K562 (cell line): Measurements from ENCODE around the gene ZNF544. TPM values are rescaled to one million over a fixed set of nuclear protein-coding genes. Genes with fewer than 3 reads are reported as not detected.

Source experiments
- CAMTA2 ChIP-seq: fragments of 250-450 bp; sonication (Bioruptor Pico); conservative IDR thresholded peaks from 2 replicates; pipeline ENCODE4 v1.5.1; 2022
- GABPB1 ChIP-seq: sonication (generic); formaldehyde crosslinking; IDR thresholded peaks from 2 replicates; pipeline ENCODE4 v1.8.0; 2022; ENCODE audit warnings: mild to moderate bottlenecking, missing genetic modification reagents
- KAT8 ChIP-seq: fragments of 450-650 bp; IDR thresholded peaks from 2 replicates; pipeline ENCODE4 v1.6.1; 2016; ENCODE audit warnings: low read depth, mild to moderate bottlenecking
- REST ChIP-seq, 2 experiments: fragments of 450-650 bp; formaldehyde crosslinking in 1 of 2; IDR thresholded peaks; 2 replicates each; pipeline versions ENCODE4 v1.4.0 to v1.6.1; 2014 to 2020; ENCODE audit warnings: mild to moderate bottlenecking in 2 of 2, borderline replicate concordance in 1 of 2, low read depth in 1 of 2
- TCF7 ChIP-seq: sonication (generic); IDR thresholded peaks from 2 replicates; pipeline ENCODE4 v1.6.1; 2016; ENCODE audit warnings: antibody characterized with exemption, borderline replicate concordance
- ZBTB34 ChIP-seq: fragments of 250-450 bp; sonication (Bioruptor Pico); IDR thresholded peaks from 2 replicates; pipeline ENCODE4 v1.8.0; 2021; ENCODE audit warnings: mild to moderate bottlenecking, moderate library complexity
- ZNF134 ChIP-seq: fragments of 250-450 bp; sonication (Bioruptor Pico); conservative IDR thresholded peaks from 2 replicates; pipeline ENCODE4 v1.4.0; 2020
- ZNF239 ChIP-seq: fragments of 250-450 bp; sonication (Bioruptor Pico); IDR thresholded peaks from 2 replicates; pipeline ENCODE4 v1.4.0; 2020; ENCODE audit warnings: mild to moderate bottlenecking
- ZNF280B ChIP-seq: fragments of 250-450 bp; sonication (Bioruptor Pico); IDR thresholded peaks from 2 replicates; pipeline ENCODE4 v1.5.1; 2021; ENCODE audit warnings: mild to moderate bottlenecking
- ZNF561 ChIP-seq: fragments of 450-650 bp; formaldehyde crosslinking; conservative IDR thresholded peaks from 2 replicates; pipeline ENCODE4 v1.4.0; 2020; ENCODE audit warnings: mild to moderate bottlenecking, moderate library complexity
- polyA plus RNA-seq, 8 experiments: library from polyadenylated mRNA; depleted of rRNA in 4 of 8; stranded (reverse) in 5 of 8; unstranded in 3 of 8; fragments of >200 nt; fragmentation: Nextera tagmentation in 2 of 8; fragmentation: Illumina TruSeq in 1 of 8; extraction: Ambion mirVana in 2 of 8; extraction: Trizol in 1 of 8; gene quantifications; 2 replicates each; pipeline versions ENCODE4 v1.2.1 to v1.2.3, GENCODE V29; 2011 to 2014; ENCODE audit warnings: inconsistent platforms in 1 of 8, missing spikeins in 1 of 8
- total RNA-seq, 7 experiments: library from RNA; depleted of rRNA in 6 of 7; stranded (reverse); fragments of >200 nt in 6 of 7; fragmentation: Illumina TruSeq in 2 of 7; extraction: Trizol in 2 of 7; gene quantifications; 2 replicates each; pipeline versions ENCODE4 v1.2.1 to v1.2.3, GENCODE V29; 2011 to 2021; ENCODE audit warnings: low replicate concordance in 1 of 7
- TF ChIP-seq, protein P1 (sequence below): conservative IDR thresholded peaks from 2 replicates; pipeline ENCODE4 v1.6.1; 2011; ENCODE audit warnings: low read depth, mild to moderate bottlenecking, low read length; ENCODE audit not compliant: control insufficient read depth
- TF ChIP-seq, protein P2 (sequence below): fragments of 250-450 bp; sonication (Bioruptor Pico); IDR thresholded peaks from 2 replicates; pipeline ENCODE4 v1.9.0; 2021; ENCODE audit warnings: mild to moderate bottlenecking
- TF ChIP-seq, protein P3 (sequence below): fragments of 450-650 bp; formaldehyde crosslinking; IDR thresholded peaks from 2 replicates; pipeline ENCODE4 v1.4.0; 2022; ENCODE audit warnings: missing genetic modification characterization

ZNF544 gene
- total and polyA plus RNA-seq, 9 of the 15 experiments (the other 6 are each of a cell fraction or from before 2014, with no cell fraction given): 23.6 to 59.0 (median 41.4) TPM

- TF ChIP-seq REST (IDR thresholded peaks at IDR 0.05; ENCODE audit: borderline replicate concordance): peak; percentile 16
- peak; percentile 48; the same call in 1 of the 2 replicates for TF ChIP-seq REST (CRISPR knock-in tag; IDR thresholded peaks at IDR 0.05; ENCODE audit: low read depth)
- TF ChIP-seq, protein P1, sequence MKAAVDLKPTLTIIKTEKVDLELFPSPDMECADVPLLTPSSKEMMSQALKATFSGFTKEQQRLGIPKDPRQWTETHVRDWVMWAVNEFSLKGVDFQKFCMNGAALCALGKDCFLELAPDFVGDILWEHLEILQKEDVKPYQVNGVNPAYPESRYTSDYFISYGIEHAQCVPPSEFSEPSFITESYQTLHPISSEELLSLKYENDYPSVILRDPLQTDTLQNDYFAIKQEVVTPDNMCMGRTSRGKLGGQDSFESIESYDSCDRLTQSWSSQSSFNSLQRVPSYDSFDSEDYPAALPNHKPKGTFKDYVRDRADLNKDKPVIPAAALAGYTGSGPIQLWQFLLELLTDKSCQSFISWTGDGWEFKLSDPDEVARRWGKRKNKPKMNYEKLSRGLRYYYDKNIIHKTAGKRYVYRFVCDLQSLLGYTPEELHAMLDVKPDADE: peak; percentile 76; the same call in 1 of the 2 replicates
- no peak for TF ChIP-seq ZNF280B (CRISPR knock-in tag)
- TF ChIP-seq KAT8: no peak
- no peak for TF ChIP-seq ZNF134 (CRISPR knock-in tag)
- TF ChIP-seq GABPB1 (CRISPR knock-in tag): peak; percentile 89
- TF ChIP-seq, protein P2, sequence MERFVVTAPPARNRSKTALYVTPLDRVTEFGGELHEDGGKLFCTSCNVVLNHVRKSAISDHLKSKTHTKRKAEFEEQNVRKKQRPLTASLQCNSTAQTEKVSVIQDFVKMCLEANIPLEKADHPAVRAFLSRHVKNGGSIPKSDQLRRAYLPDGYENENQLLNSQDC (CRISPR knock-in tag): no peak
- no peak for TF ChIP-seq ZNF239 (CRISPR knock-in tag)
- TF ChIP-seq ZNF561 (CRISPR knock-in tag): no peak
- TF ChIP-seq, protein P3, sequence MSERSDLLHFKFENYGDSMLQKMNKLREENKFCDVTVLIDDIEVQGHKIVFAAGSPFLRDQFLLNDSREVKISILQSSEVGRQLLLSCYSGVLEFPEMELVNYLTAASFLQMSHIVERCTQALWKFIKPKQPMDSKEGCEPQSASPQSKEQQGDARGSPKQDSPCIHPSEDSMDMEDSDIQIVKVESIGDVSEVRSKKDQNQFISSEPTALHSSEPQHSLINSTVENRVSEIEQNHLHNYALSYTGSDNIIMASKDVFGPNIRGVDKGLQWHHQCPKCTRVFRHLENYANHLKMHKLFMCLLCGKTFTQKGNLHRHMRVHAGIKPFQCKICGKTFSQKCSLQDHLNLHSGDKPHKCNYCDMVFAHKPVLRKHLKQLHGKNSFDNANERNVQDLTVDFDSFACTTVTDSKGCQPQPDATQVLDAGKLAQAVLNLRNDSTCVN (CRISPR knock-in tag): no peak
- no peak for TF ChIP-seq ZBTB34 (CRISPR knock-in tag)
- TF ChIP-seq TCF7: no peak
- no peak for TF ChIP-seq CAMTA2
These were observed at the start of gene ZNF544 (continued) for GRCh38 chr19:58228585-58229254.
